Hepatocyte (in vitro differentiated cells): ENCODE data around the gene TTLL7.

Experiments
- EZH2phosphoT487 ChIP-seq: fragments of 200-600 bp; sonication (generic); IDR thresholded peaks from one replicate; pipeline ENCODE4 v1.6.1; 2018; ENCODE audit warnings: antibody characterized with exemption, mild to moderate bottlenecking, low read depth, moderate library complexity; ENCODE audit not compliant: unreplicated experiment, severe bottlenecking
- TF ChIP-seq, protein P1 (sequence below): fragments of 200-600 bp; sonication (generic); IDR thresholded peaks from 2 replicates; pipeline ENCODE4 v1.5.1; 2016; ENCODE audit warnings: antibody characterized with exemption, mild to moderate bottlenecking; ENCODE audit not compliant: poor library complexity

DNA sequence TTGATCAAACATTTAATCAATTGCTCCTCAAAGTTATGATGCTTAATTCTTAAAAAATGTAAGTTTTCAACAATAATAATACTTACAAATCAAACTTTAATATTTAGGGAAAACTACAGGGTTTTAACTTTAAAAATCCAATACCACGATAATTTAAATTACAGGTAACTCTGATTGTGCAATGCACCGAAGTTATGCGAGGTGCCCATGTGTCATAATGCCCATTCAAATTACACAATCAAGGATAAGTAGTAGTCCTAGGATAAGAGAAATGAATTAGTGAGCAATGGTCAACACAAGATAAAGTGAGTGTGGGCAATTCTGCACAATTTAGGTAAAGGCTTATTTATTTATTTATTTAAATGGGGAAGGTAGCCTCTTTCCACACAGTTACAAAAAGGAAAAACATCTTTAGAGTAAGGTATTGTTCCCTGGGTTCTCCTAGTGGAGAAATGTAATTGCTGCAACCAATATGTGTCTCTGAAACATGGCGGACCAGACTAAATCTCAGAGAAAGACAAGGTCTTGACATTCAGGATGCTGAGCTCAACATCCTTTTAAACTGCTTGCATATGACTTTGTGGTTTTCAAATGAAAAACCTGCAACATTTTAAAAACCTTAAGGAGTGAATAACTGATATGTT, 164.2 kb downstream of the TTLL7 start:
- TF ChIP-seq, protein P1, sequence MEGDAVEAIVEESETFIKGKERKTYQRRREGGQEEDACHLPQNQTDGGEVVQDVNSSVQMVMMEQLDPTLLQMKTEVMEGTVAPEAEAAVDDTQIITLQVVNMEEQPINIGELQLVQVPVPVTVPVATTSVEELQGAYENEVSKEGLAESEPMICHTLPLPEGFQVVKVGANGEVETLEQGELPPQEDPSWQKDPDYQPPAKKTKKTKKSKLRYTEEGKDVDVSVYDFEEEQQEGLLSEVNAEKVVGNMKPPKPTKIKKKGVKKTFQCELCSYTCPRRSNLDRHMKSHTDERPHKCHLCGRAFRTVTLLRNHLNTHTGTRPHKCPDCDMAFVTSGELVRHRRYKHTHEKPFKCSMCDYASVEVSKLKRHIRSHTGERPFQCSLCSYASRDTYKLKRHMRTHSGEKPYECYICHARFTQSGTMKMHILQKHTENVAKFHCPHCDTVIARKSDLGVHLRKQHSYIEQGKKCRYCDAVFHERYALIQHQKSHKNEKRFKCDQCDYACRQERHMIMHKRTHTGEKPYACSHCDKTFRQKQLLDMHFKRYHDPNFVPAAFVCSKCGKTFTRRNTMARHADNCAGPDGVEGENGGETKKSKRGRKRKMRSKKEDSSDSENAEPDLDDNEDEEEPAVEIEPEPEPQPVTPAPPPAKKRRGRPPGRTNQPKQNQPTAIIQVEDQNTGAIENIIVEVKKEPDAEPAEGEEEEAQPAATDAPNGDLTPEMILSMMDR, result no peak
- TF ChIP-seq EZH2phosphoT487, result no peak
